ENCODE measurements around the gene SLC38A8. TPM values are rescaled to one million over a fixed set of nuclear protein-coding genes. Genes with fewer than 3 reads are reported as not detected.

The SLC38A8 gene
- not detected in 2 replicates for total RNA-seq

GRCh38 chr16:84042308-84042878 lies at the start of gene SLC38A8:
SLC38A8 (minus strand) TSS chr16:84042795; CDS start chr16:84042157, 638 bp downstream.

DNA sequence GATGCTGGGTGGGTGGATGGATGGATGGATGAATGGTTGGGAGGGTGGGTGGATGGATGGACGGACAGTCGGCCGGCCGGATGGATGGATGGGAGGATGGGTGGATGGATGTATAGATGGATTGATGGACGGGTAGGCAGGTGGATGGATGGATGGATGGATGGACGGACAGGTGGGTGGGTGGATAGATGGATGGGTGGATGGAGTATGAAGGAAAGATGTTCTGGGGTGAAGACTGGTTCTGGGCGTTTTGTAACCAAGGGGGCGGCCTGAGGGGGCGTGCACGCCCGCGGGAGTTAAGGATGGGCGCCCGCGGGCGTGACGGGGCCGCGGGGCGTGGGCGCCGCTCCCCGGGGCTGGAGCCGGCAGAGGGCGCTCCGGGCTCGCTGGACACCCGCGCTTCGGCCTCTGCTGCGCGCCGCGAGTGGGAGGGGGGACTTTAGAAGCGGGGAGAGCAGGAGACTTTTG lies 74.7 kb downstream of the SLC38A8 start, which contains the start of gene NECAB2:
TSS of gene NECAB2 (plus strand) at position 407 of the 468 bp plus-strand sequence. CDS start 405 bp downstream, outside the sequence.

Other genes starting within 250 kb of the SLC38A8 start
- gene HSBP1, start 234.8 kb downstream of the SLC38A8 start, total RNA-seq: 15.1 and 17.1 TPM in 2 replicates
- 1.1 and 1.4 TPM in 2 replicates for gene MLYCD, start 143.7 kb downstream of the SLC38A8 start, total RNA-seq
- 6.6 and 13.0 TPM in 2 replicates for gene OSGIN1, start 89.6 kb downstream of the SLC38A8 start, total RNA-seq
- not detected in 2 replicates for gene NECAB2, start 74.6 kb downstream of the SLC38A8 start, total RNA-seq
- gene MBTPS1, start 74.1 kb upstream of the SLC38A8 start, total RNA-seq: 92.8 and 100 TPM in 2 replicates
- 14.1 and 17.5 TPM in 2 replicates for gene HSDL1, start 102.4 kb upstream of the SLC38A8 start, total RNA-seq
- 0.15 TPM in 1 of 2 replicates, not detected in the other for gene DNAAF1, start 102.5 kb upstream of the SLC38A8 start, total RNA-seq
- 30.0 and 32.4 TPM in 2 replicates for gene TAF1C, start 144.3 kb upstream of the SLC38A8 start, total RNA-seq
- gene ADAD2, start 148.4 kb upstream of the SLC38A8 start, total RNA-seq: not detected in 2 replicates
- not detected in 2 replicates for gene KCNG4, start 197.2 kb upstream of the SLC38A8 start, total RNA-seq

All from mammary microvascular endothelial cell (primary cell).